GM12878 (cell line): Measurements from ENCODE around the gene TAF6L. TPM values are rescaled to one million over a fixed set of nuclear protein-coding genes. Genes with fewer than 3 reads are reported as not detected.

ENCODE experiments used
- ETV6 ChIP-seq, 2 experiments: fragments of 450-650 bp in 1 of 2; IDR thresholded peaks in 1 of 2; conservative IDR thresholded peaks in 1 of 2; 2 replicates each; pipeline ENCODE4 v1.6.1; 2014; ENCODE audit warnings: antibody characterized with exemption in 1 of 2, borderline replicate concordance in 1 of 2, low read depth in 1 of 2, mild to moderate bottlenecking in 1 of 2, moderate library complexity in 1 of 2
- FOXK2 ChIP-seq: fragments of 450-650 bp; IDR thresholded peaks from 2 replicates; pipeline ENCODE4 v1.6.1; 2017; ENCODE audit warnings: mild to moderate bottlenecking, moderate library complexity
- FOXM1 ChIP-seq: IDR thresholded peaks from 2 replicates; pipeline ENCODE4 v1.6.1; 2012; ENCODE audit warnings: low read depth, mild to moderate bottlenecking, inconsistent platforms, low read length, moderate library complexity
- GATAD2B ChIP-seq: fragments of 450-650 bp; conservative IDR thresholded peaks from 2 replicates; pipeline ENCODE4 v1.6.1; 2017; ENCODE audit warnings: low read depth, mild to moderate bottlenecking, moderate library complexity
- NRF1 ChIP-seq: conservative IDR thresholded peaks from 2 replicates; pipeline ENCODE4 v1.6.1; 2011; ENCODE audit warnings: mild to moderate bottlenecking, low read depth, low read length, improper control_type of control experiment
- POLR2A ChIP-seq: IDR thresholded peaks from 2 replicates; pipeline ENCODE4 v1.6.1; 2011; ENCODE audit warnings: low read depth, mild to moderate bottlenecking, low read length
- POLR2AphosphoS2 ChIP-seq: IDR thresholded peaks from 2 replicates; pipeline ENCODE4 v1.6.1; 2011; ENCODE audit warnings: low read depth, mild to moderate bottlenecking, low read length, improper control_type of control experiment, moderate library complexity
- RBBP5 ChIP-seq: fragments of 200-600 bp; sonication (generic); conservative IDR thresholded peaks from 2 replicates; pipeline ENCODE4 v1.6.1; 2016
- RCOR1 ChIP-seq: conservative IDR thresholded peaks from 2 replicates; pipeline ENCODE4 v1.6.1; 2012; ENCODE audit warnings: low read depth, low read length, improper control_type of control experiment
- SMARCA5 ChIP-seq: fragments of 450-650 bp; IDR thresholded peaks from 2 replicates; pipeline ENCODE4 v1.6.1; 2017; ENCODE audit warnings: mild to moderate bottlenecking
- TCF3 ChIP-seq: IDR thresholded peaks from 2 replicates; pipeline ENCODE4 v1.6.1; 2012; ENCODE audit warnings: low read depth, mild to moderate bottlenecking, low read length, borderline replicate concordance; ENCODE audit not compliant: insufficient read depth
- ZNF207 ChIP-seq: fragments of 450-650 bp; IDR thresholded peaks from 2 replicates; pipeline ENCODE4 v1.6.1; 2014; ENCODE audit warnings: antibody characterized with exemption, mild to moderate bottlenecking, borderline replicate concordance
- ZNF274 ChIP-seq: IDR thresholded peaks from one replicate; pipeline ENCODE4 v1.8.0; 2011; ENCODE audit not compliant: insufficient read length, insufficient read depth
- ZNF622 ChIP-seq: fragments of 450-650 bp; IDR thresholded peaks from 2 replicates; pipeline ENCODE4 v1.6.1; 2017; ENCODE audit warnings: mild to moderate bottlenecking, inconsistent platforms
- polyA plus RNA-seq, 11 experiments: library from polyadenylated mRNA; depleted of rRNA in 4 of 11; unstranded in 6 of 11; stranded (reverse) in 5 of 11; fragments of >200 nt; fragmentation: Nextera tagmentation in 4 of 11; fragmentation: Illumina TruSeq in 1 of 11; extraction: Ambion mirVana in 4 of 11; extraction: Trizol in 1 of 11; gene quantifications; 1 replicate in 1 of 11; 2 replicates in 10 of 11; pipeline versions ENCODE4 v1.2.1 to v1.2.3, GENCODE V29; 2011 to 2016; ENCODE audit warnings: inconsistent platforms in 2 of 11, missing spikeins in 2 of 11, low read depth in 1 of 11
- total RNA-seq, 4 experiments: library from RNA; depleted of rRNA in 3 of 4; stranded (reverse); fragments of >200 nt in 3 of 4; fragmentation: Illumina TruSeq in 1 of 4; extraction: Trizol in 1 of 4; gene quantifications; 2 replicates each; pipeline versions ENCODE4 v1.2.1 to v1.2.3, GENCODE V29; 2013 to 2021
- TF ChIP-seq, protein P1 (sequence below): fragments of 450-650 bp; IDR thresholded peaks from 2 replicates; pipeline ENCODE4 v1.6.1; 2018; ENCODE audit warnings: mild to moderate bottlenecking, low read depth, moderate library complexity; ENCODE audit not compliant: partially characterized antibody
- TF ChIP-seq, protein P2 (sequence below): fragments of 450-650 bp; conservative IDR thresholded peaks from 2 replicates; pipeline ENCODE4 v1.6.1; 2017; ENCODE audit warnings: mild to moderate bottlenecking, moderate library complexity
- TF ChIP-seq, protein P3 (sequence below): fragments of 450-650 bp; formaldehyde crosslinking; IDR thresholded peaks from 2 replicates; pipeline ENCODE4 v1.5.0; 2022; ENCODE audit warnings: mild to moderate bottlenecking, missing genetic modification characterization
- TF ChIP-seq, protein P4 (sequence below): IDR thresholded peaks from 2 replicates; pipeline ENCODE4 v1.6.1; 2012; ENCODE audit warnings: mild to moderate bottlenecking, low read depth, low read length

The TAF6L gene
- total and polyA plus RNA-seq, 10 of the 15 experiments (the other 5 are each of a cell fraction or from before 2014, with no cell fraction given) = 0.15 to 35.6 (median 19.0) TPM

DNA sequence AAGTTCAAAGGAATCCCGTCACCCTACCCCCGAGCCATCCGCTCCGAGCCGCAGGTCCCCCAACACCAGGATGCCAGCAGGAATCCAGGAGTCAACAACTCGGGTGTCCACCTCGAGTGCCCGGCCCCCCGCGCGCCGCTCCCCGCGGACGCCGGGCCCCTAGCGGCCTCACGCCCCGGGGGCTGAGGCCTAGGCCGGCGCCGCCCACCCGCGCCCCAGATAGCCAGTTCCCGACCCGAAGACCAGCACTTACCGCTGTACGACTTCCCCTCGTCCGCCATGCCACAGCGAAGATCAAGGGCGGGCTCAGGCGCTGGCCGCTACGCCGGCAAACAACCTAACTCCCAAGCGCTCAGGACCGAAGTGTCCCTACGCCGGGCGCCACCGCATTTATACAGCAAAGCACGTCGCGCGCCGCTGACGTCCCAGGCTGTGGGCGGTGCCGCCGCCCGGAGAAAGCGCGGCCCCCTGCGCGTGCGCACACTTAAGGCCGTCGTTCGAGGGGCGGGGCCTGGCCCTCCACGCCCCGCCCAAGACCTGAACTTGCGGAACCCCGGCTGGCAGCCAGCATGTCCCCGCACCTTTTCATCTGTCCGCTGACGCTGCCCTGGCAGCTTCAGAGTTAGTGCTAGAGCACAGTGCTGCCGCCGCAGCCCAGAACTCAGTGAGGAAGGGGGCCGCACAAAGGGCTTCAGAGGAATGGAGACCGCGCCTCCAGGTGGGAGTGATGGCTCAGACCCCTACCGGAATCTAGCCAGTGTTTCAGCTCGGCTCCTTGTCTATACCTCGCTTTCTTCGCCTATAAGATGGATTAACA lies 34.1 kb downstream of the TAF6L start, which contains the start of gene NXF1 (continued):
- TF ChIP-seq, protein P1, sequence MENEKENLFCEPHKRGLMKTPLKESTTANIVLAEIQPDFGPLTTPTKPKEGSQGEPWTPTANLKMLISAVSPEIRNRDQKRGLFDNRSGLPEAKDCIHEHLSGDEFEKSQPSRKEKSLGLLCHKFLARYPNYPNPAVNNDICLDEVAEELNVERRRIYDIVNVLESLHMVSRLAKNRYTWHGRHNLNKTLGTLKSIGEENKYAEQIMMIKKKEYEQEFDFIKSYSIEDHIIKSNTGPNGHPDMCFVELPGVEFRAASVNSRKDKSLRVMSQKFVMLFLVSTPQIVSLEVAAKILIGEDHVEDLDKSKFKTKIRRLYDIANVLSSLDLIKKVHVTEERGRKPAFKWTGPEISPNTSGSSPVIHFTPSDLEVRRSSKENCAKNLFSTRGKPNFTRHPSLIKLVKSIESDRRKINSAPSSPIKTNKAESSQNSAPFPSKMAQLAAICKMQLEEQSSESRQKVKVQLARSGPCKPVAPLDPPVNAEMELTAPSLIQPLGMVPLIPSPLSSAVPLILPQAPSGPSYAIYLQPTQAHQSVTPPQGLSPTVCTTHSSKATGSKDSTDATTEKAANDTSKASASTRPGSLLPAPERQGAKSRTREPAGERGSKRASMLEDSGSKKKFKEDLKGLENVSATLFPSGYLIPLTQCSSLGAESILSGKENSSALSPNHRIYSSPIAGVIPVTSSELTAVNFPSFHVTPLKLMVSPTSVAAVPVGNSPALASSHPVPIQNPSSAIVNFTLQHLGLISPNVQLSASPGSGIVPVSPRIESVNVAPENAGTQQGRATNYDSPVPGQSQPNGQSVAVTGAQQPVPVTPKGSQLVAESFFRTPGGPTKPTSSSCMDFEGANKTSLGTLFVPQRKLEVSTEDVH = peak; percentile 38
- peak; percentile 100 for TF ChIP-seq POLR2A
- TF ChIP-seq GATAD2B = peak; percentile 87; the same call in 1 of the 2 replicates
- TF ChIP-seq, protein P2, sequence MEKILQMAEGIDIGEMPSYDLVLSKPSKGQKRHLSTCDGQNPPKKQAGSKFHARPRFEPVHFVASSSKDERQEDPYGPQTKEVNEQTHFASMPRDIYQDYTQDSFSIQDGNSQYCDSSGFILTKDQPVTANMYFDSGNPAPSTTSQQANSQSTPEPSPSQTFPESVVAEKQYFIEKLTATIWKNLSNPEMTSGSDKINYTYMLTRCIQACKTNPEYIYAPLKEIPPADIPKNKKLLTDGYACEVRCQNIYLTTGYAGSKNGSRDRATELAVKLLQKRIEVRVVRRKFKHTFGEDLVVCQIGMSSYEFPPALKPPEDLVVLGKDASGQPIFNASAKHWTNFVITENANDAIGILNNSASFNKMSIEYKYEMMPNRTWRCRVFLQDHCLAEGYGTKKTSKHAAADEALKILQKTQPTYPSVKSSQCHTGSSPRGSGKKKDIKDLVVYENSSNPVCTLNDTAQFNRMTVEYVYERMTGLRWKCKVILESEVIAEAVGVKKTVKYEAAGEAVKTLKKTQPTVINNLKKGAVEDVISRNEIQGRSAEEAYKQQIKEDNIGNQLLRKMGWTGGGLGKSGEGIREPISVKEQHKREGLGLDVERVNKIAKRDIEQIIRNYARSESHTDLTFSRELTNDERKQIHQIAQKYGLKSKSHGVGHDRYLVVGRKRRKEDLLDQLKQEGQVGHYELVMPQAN = peak; percentile 97
- TF ChIP-seq SMARCA5 = peak; percentile 83
- TF ChIP-seq RCOR1 = peak; percentile 60; the same call in 1 of the 2 replicates
- TF ChIP-seq TCF3 = peak; percentile 94
- TF ChIP-seq FOXK2 = 0 out of 2 replicates have a peak, but pooled peaks have one; percentile 10
- no peak for TF ChIP-seq ZNF274
- TF ChIP-seq ETV6 (conservative IDR thresholded peaks at IDR 0.05 in 1 of 2, IDR thresholded peaks at IDR 0.05 in 1 of 2; ENCODE audit: borderline replicate concordance in 1 of 2, low read depth in 1 of 2) = no peak
- TF ChIP-seq ZNF622 = no peak
- TF ChIP-seq NRF1 = peak; percentile 77
- TF ChIP-seq ZNF207 = peak; percentile 87
- TF ChIP-seq, protein P3, sequence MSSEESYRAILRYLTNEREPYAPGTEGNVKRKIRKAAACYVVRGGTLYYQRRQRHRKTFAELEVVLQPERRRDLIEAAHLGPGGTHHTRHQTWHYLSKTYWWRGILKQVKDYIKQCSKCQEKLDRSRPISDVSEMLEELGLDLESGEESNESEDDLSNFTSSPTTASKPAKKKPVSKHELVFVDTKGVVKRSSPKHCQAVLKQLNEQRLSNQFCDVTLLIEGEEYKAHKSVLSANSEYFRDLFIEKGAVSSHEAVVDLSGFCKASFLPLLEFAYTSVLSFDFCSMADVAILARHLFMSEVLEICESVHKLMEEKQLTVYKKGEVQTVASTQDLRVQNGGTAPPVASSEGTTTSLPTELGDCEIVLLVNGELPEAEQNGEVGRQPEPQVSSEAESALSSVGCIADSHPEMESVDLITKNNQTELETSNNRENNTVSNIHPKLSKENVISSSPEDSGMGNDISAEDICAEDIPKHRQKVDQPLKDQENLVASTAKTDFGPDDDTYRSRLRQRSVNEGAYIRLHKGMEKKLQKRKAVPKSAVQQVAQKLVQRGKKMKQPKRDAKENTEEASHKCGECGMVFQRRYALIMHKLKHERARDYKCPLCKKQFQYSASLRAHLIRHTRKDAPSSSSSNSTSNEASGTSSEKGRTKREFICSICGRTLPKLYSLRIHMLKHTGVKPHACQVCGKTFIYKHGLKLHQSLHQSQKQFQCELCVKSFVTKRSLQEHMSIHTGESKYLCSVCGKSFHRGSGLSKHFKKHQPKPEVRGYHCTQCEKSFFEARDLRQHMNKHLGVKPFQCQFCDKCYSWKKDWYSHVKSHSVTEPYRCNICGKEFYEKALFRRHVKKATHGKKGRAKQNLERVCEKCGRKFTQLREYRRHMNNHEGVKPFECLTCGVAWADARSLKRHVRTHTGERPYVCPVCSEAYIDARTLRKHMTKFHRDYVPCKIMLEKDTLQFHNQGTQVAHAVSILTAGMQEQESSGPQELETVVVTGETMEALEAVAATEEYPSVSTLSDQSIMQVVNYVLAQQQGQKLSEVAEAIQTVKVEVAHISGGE = no peak
- TF ChIP-seq RBBP5 = no peak
- TF ChIP-seq FOXM1 = no peak
- TF ChIP-seq, protein P4, sequence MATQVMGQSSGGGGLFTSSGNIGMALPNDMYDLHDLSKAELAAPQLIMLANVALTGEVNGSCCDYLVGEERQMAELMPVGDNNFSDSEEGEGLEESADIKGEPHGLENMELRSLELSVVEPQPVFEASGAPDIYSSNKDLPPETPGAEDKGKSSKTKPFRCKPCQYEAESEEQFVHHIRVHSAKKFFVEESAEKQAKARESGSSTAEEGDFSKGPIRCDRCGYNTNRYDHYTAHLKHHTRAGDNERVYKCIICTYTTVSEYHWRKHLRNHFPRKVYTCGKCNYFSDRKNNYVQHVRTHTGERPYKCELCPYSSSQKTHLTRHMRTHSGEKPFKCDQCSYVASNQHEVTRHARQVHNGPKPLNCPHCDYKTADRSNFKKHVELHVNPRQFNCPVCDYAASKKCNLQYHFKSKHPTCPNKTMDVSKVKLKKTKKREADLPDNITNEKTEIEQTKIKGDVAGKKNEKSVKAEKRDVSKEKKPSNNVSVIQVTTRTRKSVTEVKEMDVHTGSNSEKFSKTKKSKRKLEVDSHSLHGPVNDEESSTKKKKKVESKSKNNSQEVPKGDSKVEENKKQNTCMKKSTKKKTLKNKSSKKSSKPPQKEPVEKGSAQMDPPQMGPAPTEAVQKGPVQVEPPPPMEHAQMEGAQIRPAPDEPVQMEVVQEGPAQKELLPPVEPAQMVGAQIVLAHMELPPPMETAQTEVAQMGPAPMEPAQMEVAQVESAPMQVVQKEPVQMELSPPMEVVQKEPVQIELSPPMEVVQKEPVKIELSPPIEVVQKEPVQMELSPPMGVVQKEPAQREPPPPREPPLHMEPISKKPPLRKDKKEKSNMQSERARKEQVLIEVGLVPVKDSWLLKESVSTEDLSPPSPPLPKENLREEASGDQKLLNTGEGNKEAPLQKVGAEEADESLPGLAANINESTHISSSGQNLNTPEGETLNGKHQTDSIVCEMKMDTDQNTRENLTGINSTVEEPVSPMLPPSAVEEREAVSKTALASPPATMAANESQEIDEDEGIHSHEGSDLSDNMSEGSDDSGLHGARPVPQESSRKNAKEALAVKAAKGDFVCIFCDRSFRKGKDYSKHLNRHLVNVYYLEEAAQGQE = peak; percentile 49; the same call in 1 of the 2 replicates
- TF ChIP-seq POLR2AphosphoS2 = peak; percentile 100
